GM12878 (cell line): ENCODE measurements around the gene DAPK2.

Experiments used
- BHLHE40 ChIP-seq, 2 experiments: fragments of 450-650 bp in 1 of 2; IDR thresholded peaks; 2 replicates each; pipeline ENCODE4 v1.6.1; 2011 to 2017; ENCODE audit warnings: low read depth in 2 of 2, borderline replicate concordance in 1 of 2, improper control_type of control experiment in 1 of 2, low read length in 1 of 2, mild to moderate bottlenecking in 1 of 2
- EZH2 ChIP-seq: IDR thresholded peaks from 2 replicates; pipeline ENCODE4 v1.6.1; 2012; ENCODE audit warnings: low read depth, mild to moderate bottlenecking, control low read depth, inconsistent platforms, low read length, borderline replicate concordance; ENCODE audit not compliant: control insufficient read depth
- POLR2AphosphoS2 ChIP-seq: IDR thresholded peaks from 2 replicates; pipeline ENCODE4 v1.6.1; 2011; ENCODE audit warnings: low read depth, mild to moderate bottlenecking, low read length, improper control_type of control experiment, moderate library complexity
- POLR2AphosphoS5 ChIP-seq: IDR thresholded peaks from 2 replicates; pipeline ENCODE4 v1.6.1; 2011; ENCODE audit warnings: mild to moderate bottlenecking, low read length, inconsistent platforms
- RAD21 ChIP-seq: IDR thresholded peaks from 2 replicates; pipeline ENCODE4 v1.6.1; 2011; ENCODE audit warnings: mild to moderate bottlenecking, low read depth, low read length, moderate library complexity; ENCODE audit not compliant: insufficient read depth
- RBBP5 ChIP-seq: fragments of 200-600 bp; sonication (generic); conservative IDR thresholded peaks from 2 replicates; pipeline ENCODE4 v1.6.1; 2016
- SIN3A ChIP-seq: IDR thresholded peaks from 2 replicates; pipeline ENCODE4 v1.6.1; 2012; ENCODE audit warnings: low read depth, low read length, improper control_type of control experiment
- SMC3 ChIP-seq: IDR thresholded peaks from 2 replicates; pipeline ENCODE4 v1.6.1; 2011; ENCODE audit warnings: low read length, improper control_type of control experiment, borderline replicate concordance
- SP1 ChIP-seq: IDR thresholded peaks from one replicate; pipeline ENCODE4 v1.6.1; 2011; ENCODE audit warnings: low read depth, low read length
- TCF7 ChIP-seq: IDR thresholded peaks from 2 replicates; pipeline ENCODE4 v1.6.1; 2014; ENCODE audit warnings: antibody characterized with exemption, borderline replicate concordance
- TF ChIP-seq, protein P1 (sequence below): fragments of 450-650 bp; IDR thresholded peaks from 2 replicates; pipeline ENCODE4 v1.6.1; 2014; ENCODE audit warnings: mild to moderate bottlenecking
- TF ChIP-seq, protein P2 (sequence below): IDR thresholded peaks from 2 replicates; pipeline ENCODE4 v1.6.1; 2012; ENCODE audit warnings: low read depth, low read length, improper control_type of control experiment
- TF ChIP-seq, protein P3 (sequence below), 3 experiments: IDR thresholded peaks in 2 of 3; conservative IDR thresholded peaks in 1 of 3; 2 replicates each; pipeline ENCODE4 v1.5.1; 2011; ENCODE audit warnings: low read depth in 3 of 3, low read length in 3 of 3, mild to moderate bottlenecking in 3 of 3, control low read depth in 2 of 3, moderate library complexity in 2 of 3, inconsistent platforms in 1 of 3, mixed read lengths in 1 of 3; ENCODE audit not compliant: control insufficient read depth in 2 of 3, insufficient read depth in 1 of 3; ENCODE audit errors: extremely low read depth in 1 of 3
- TF ChIP-seq, protein P4 (sequence below): fragments of 450-650 bp; IDR thresholded peaks from 2 replicates; pipeline ENCODE4 v1.6.1; 2017; ENCODE audit warnings: mild to moderate bottlenecking, moderate library complexity

DNA sequence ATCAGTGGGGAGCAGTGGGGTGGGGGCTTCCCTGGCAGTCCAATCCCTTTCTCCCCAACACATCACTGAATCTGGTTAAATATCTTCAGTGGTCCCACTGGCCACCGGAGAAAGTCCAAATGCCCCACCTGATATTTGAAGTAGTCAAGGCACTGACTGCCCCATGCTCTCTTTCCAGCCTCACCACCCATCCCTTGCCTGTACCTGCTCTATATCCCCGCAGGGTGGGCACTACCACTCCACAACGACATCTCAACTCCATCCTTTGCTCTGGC lies 101.7 kb downstream of the DAPK2 start:
- TF ChIP-seq RAD21 (no peak), BHLHE40 (IDR thresholded peaks at IDR 0.05; ENCODE audit: borderline replicate concordance in 1 of 2, low read depth in 2 of 2, low read length in 1 of 2) (no peak), POLR2AphosphoS5 (no peak), TCF7 (no peak), RBBP5 (no peak), EZH2 (no peak), POLR2AphosphoS2 (no peak), SP1 (no peak), SMC3 (no peak), SIN3A (no peak)
- TF ChIP-seq, protein P1, sequence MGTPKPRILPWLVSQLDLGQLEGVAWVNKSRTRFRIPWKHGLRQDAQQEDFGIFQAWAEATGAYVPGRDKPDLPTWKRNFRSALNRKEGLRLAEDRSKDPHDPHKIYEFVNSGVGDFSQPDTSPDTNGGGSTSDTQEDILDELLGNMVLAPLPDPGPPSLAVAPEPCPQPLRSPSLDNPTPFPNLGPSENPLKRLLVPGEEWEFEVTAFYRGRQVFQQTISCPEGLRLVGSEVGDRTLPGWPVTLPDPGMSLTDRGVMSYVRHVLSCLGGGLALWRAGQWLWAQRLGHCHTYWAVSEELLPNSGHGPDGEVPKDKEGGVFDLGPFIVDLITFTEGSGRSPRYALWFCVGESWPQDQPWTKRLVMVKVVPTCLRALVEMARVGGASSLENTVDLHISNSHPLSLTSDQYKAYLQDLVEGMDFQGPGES: no peak
- TF ChIP-seq, protein P2, sequence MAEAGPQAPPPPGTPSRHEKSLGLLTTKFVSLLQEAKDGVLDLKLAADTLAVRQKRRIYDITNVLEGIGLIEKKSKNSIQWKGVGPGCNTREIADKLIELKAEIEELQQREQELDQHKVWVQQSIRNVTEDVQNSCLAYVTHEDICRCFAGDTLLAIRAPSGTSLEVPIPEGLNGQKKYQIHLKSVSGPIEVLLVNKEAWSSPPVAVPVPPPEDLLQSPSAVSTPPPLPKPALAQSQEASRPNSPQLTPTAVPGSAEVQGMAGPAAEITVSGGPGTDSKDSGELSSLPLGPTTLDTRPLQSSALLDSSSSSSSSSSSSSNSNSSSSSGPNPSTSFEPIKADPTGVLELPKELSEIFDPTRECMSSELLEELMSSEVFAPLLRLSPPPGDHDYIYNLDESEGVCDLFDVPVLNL: no peak
- TF ChIP-seq, protein P3, sequence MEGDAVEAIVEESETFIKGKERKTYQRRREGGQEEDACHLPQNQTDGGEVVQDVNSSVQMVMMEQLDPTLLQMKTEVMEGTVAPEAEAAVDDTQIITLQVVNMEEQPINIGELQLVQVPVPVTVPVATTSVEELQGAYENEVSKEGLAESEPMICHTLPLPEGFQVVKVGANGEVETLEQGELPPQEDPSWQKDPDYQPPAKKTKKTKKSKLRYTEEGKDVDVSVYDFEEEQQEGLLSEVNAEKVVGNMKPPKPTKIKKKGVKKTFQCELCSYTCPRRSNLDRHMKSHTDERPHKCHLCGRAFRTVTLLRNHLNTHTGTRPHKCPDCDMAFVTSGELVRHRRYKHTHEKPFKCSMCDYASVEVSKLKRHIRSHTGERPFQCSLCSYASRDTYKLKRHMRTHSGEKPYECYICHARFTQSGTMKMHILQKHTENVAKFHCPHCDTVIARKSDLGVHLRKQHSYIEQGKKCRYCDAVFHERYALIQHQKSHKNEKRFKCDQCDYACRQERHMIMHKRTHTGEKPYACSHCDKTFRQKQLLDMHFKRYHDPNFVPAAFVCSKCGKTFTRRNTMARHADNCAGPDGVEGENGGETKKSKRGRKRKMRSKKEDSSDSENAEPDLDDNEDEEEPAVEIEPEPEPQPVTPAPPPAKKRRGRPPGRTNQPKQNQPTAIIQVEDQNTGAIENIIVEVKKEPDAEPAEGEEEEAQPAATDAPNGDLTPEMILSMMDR (IDR thresholded peaks at IDR 0.05 in 2 of 3, conservative IDR thresholded peaks at IDR 0.05 in 1 of 3; ENCODE audit: control insufficient read depth in 2 of 3, extremely low read depth in 1 of 3, insufficient read depth in 1 of 3, low read depth in 3 of 3, low read length in 3 of 3): no peak
- TF ChIP-seq, protein P4, sequence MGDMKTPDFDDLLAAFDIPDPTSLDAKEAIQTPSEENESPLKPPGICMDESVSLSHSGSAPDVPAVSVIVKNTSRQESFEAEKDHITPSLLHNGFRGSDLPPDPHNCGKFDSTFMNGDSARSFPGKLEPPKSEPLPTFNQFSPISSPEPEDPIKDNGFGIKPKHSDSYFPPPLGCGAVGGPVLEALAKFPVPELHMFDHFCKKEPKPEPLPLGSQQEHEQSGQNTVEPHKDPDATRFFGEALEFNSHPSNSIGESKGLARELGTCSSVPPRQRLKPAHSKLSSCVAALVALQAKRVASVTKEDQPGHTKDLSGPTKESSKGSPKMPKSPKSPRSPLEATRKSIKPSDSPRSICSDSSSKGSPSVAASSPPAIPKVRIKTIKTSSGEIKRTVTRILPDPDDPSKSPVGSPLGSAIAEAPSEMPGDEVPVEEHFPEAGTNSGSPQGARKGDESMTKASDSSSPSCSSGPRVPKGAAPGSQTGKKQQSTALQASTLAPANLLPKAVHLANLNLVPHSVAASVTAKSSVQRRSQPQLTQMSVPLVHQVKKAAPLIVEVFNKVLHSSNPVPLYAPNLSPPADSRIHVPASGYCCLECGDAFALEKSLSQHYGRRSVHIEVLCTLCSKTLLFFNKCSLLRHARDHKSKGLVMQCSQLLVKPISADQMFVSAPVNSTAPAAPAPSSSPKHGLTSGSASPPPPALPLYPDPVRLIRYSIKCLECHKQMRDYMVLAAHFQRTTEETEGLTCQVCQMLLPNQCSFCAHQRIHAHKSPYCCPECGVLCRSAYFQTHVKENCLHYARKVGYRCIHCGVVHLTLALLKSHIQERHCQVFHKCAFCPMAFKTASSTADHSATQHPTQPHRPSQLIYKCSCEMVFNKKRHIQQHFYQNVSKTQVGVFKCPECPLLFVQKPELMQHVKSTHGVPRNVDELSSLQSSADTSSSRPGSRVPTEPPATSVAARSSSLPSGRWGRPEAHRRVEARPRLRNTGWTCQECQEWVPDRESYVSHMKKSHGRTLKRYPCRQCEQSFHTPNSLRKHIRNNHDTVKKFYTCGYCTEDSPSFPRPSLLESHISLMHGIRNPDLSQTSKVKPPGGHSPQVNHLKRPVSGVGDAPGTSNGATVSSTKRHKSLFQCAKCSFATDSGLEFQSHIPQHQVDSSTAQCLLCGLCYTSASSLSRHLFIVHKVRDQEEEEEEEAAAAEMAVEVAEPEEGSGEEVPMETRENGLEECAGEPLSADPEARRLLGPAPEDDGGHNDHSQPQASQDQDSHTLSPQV: no peak
